GM19023 (cell line): ENCODE data around the gene PITX3.

Experiments used
- ATAC-seq: cut with Tn5 transposase; IDR thresholded peaks from one replicate; pipeline ENCODE4 v1.9.1; 2021; ENCODE audit warnings: mild to moderate bottlenecking, moderate library complexity; ENCODE audit not compliant: unreplicated experiment

The PITX3 gene

GRCh38 chr10:102241444-102242117 is at the start of gene PITX3:
TSS of gene PITX3 (minus strand) at chr10:102241512. CDS start at chr10:102232080, 9,432 bp downstream.
- peak; percentile 46 for ATAC-seq

GRCh38 chr10:102289840-102290239 is 48.5 kb upstream of the PITX3 start:
- no peak for ATAC-seq

- ATAC-seq, result no peak
Observed at GRCh38 chr10:102289356-102289755, 48.0 kb upstream of the PITX3 start.

- ATAC-seq, result no peak
Observed at GRCh38 chr10:102287991-102288390, 46.7 kb upstream of the PITX3 start.

GRCh38 chr10:102287538-102287937 is 46.2 kb upstream of the PITX3 start:
- no peak for ATAC-seq

GRCh38 chr10:102286216-102286615 is 44.9 kb upstream of the PITX3 start:
- no peak for ATAC-seq

- ATAC-seq, result no peak
Observed at GRCh38 chr10:102285133-102285532, 43.8 kb upstream of the PITX3 start.

- ATAC-seq, result no peak
Observed at GRCh38 chr10:102284531-102284930, 43.2 kb upstream of the PITX3 start.

- no peak for ATAC-seq
Observed at GRCh38 chr10:102283890-102284289, 42.6 kb upstream of the PITX3 start.

- ATAC-seq, result no peak
Observed at GRCh38 chr10:102283488-102283887, 42.2 kb upstream of the PITX3 start.

- ATAC-seq, result no peak
Observed at GRCh38 chr10:102281102-102281487, 39.8 kb upstream of the PITX3 start.

GRCh38 chr10:102280397-102281101 is 39.2 kb upstream of the PITX3 start:
- no peak for ATAC-seq

- ATAC-seq, result no peak
Observed at GRCh38 chr10:102279104-102279503, 37.8 kb upstream of the PITX3 start.

GRCh38 chr10:102275343-102275742 is 34.0 kb upstream of the PITX3 start:
- ATAC-seq, result no peak

GRCh38 chr10:102274062-102274461 is 32.8 kb upstream of the PITX3 start:
- ATAC-seq, result no peak

GRCh38 chr10:102269017-102269416 is 27.7 kb upstream of the PITX3 start:
- ATAC-seq, result no peak

- no peak for ATAC-seq
Observed at GRCh38 chr10:102268375-102268888, 27.1 kb upstream of the PITX3 start.

- ATAC-seq, result no peak
Observed at GRCh38 chr10:102267748-102268147, 26.4 kb upstream of the PITX3 start.

- no peak for ATAC-seq
Observed at GRCh38 chr10:102266670-102267069, 25.4 kb upstream of the PITX3 start.

GRCh38 chr10:102264371-102264770 is 23.1 kb upstream of the PITX3 start:
- ATAC-seq, result no peak

GRCh38 chr10:102262744-102263370 is 21.5 kb upstream of the PITX3 start:
- no peak for ATAC-seq

- no peak for ATAC-seq
Observed at GRCh38 chr10:102261842-102262241, 20.5 kb upstream of the PITX3 start.
